ENCODE results near the gene FANK1.
"Not testable (repeated sequence)": the region's sequence is repeated elsewhere in the genome, so short reads cannot be mapped to it uniquely, and the experiment has no call there.

DNA sequence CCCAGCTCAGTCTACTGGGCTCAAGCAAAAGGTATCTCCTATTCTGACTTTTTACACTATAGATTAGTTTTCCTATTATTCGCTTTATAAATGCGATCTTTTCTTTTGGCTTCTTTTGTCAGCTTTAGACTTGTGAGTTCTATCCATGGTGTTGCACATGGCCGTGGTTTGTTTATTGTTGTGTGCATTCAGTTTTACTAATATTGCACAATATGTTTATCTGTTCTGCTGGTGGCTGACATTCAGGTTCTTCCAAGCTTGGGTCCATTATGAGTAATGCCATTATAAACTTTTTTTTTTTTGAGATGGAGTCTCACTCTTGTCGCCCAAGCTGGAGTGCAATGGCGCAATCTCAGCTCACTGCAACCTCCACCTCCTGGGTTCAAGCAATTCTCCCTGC lies 30.9 kb downstream of the FANK1 start:
- not testable (repeated sequence) for TF ChIP-seq SUZ12 (IDR thresholded peaks at IDR 0.05; ENCODE audit: extremely low read depth, insufficient read depth, insufficient read length); ZNF274 (IDR thresholded peaks at IDR 0.05; ENCODE audit: low read depth, low read length); YY1 (IDR thresholded peaks at IDR 0.05; ENCODE audit: insufficient read depth, insufficient read length)

Data from NT2/D1 (cell line).